ENCODE data around the gene NFKB1.

DNA sequence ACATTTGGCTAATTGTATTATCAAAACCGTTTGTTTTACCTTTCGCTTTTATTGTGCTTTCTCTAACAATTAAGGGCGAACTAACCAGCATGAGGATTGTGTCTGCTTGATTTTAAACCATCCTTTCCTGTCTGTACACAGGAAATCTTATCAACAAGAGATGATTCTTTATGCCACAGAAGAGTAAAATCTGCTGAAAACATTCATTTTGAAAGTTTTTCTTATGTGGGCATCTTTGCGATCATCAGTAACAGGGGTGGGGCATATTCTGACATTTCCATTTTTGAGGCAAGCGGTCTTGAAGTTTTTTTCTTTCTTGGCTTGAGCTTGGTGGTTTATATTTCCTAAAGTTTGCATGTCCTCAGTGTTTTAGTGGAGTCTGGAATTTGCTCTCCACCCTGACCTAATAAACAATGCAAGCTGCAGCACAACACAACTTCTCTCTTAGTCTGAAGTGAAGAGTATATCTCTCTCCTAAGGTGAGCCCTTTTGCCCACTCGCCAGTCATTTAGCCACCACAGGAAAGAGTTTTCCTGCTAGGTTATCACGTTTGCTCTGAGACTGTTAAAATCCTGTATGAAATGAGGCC, 26.6 kb downstream of the NFKB1 start:
- TF ChIP-seq, protein P1, sequence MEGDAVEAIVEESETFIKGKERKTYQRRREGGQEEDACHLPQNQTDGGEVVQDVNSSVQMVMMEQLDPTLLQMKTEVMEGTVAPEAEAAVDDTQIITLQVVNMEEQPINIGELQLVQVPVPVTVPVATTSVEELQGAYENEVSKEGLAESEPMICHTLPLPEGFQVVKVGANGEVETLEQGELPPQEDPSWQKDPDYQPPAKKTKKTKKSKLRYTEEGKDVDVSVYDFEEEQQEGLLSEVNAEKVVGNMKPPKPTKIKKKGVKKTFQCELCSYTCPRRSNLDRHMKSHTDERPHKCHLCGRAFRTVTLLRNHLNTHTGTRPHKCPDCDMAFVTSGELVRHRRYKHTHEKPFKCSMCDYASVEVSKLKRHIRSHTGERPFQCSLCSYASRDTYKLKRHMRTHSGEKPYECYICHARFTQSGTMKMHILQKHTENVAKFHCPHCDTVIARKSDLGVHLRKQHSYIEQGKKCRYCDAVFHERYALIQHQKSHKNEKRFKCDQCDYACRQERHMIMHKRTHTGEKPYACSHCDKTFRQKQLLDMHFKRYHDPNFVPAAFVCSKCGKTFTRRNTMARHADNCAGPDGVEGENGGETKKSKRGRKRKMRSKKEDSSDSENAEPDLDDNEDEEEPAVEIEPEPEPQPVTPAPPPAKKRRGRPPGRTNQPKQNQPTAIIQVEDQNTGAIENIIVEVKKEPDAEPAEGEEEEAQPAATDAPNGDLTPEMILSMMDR (IDR thresholded peaks at IDR 0.05) = no peak
- TF ChIP-seq POLR2A (IDR thresholded peaks at IDR 0.05) = no peak

Measured in adrenal gland (tissue), 5 donors.